Measurements from ENCODE around the gene NT5C1B. TPM values are rescaled to one million over a fixed set of nuclear protein-coding genes. Genes with fewer than 3 reads are reported as not detected.

Gene NT5C1B
- total and polyA plus RNA-seq, 5 donors from 2014 or later = 0.46 to 0.78 (median 0.56) TPM; not detected in 2

DNA sequence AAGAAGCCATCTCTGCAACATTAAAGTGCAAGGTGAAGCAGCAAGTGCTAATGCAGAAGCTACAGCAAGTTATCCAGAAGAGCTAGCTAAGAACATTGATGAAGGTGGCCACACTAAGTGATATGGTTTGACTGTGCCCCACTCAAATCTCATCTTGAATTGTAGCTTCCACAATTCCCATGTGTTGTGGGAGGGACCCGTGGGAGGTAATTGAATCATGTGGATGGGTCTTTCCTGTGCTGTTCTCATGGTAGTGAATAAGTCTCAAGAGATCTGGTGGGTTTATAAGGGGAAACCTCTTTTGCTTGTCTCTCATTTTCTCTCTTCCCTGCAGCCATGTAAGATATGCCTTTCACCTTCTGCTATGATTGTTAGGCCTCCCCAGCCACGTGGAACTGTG is 40.3 kb downstream of the NT5C1B start:
- no peaks in the 10 kb centered on the region for H3K36me3 ChIP-seq (ENCODE audit: control insufficient read depth, insufficient read depth, low read length)
- no peaks in the 10 kb centered on the region for H3K9me3 Mint-ChIP-seq
- no peak overlapping the region for H3K27ac Mint-ChIP-seq
- H3K36me3 Mint-ChIP-seq = peaks cover 4% of the 10 kb centered on the region
- H3K27me3 Mint-ChIP-seq = no peaks in the 10 kb centered on the region
- H3K27me3 ChIP-seq (ENCODE audit: control insufficient read depth, insufficient read depth, low read length) = no peaks in the 10 kb centered on the region
- H3K4me1 Mint-ChIP-seq = peaks cover 22 to 55% (median 43%) of the 10 kb centered on the region in 4 donors
- DNase-seq (no peak), ATAC-seq (ENCODE audit: low read depth in 2 of 2) (no peak)
- H3K4me3 ChIP-seq (ENCODE audit: low read depth, low read length) = no peak overlapping the region
- no peaks in the 10 kb centered on the region for H3K9me3 ChIP-seq (ENCODE audit: control insufficient read depth in 2 of 2, low read length in 2 of 2)
- no peak overlapping the region for H3K27ac ChIP-seq (ENCODE audit: insufficient read depth, low read length, poor library complexity, severe bottlenecking)
- H3K4me1 ChIP-seq (ENCODE audit: control insufficient read depth, insufficient read depth, low read length, poor library complexity, severe bottlenecking) = peaks cover 6% of the 10 kb centered on the region
- no peak overlapping the region for H3K4me3 Mint-ChIP-seq

DNA sequence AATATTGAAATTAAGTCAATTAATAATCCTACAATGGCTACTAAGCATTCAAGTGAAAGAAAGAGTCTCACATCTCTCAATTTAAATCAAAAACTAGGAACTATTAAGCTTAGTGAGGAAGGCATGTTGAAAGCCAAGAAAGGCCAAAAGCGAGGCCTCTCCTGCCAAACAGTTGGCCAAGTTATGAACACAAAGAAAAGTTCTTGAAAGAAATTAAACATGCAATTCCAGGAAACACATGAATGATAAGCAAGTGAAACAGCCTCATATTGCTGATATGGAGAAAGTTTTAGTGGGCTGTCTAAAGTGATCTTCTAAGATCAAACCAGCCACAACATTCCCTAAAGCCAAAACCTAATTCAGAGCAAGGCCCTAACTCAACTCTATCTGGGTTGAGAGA is 40.7 kb downstream of the NT5C1B start:
- no peak overlapping the region for H3K4me3 Mint-ChIP-seq
- H3K27me3 ChIP-seq (ENCODE audit: control insufficient read depth, insufficient read depth, low read length) = no peaks in the 10 kb centered on the region
- H3K4me1 ChIP-seq (ENCODE audit: control insufficient read depth, insufficient read depth, low read length, poor library complexity, severe bottlenecking) = peaks cover 6% of the 10 kb centered on the region
- peaks cover 4% of the 10 kb centered on the region for H3K36me3 Mint-ChIP-seq
- no peaks in the 10 kb centered on the region for H3K36me3 ChIP-seq (ENCODE audit: control insufficient read depth, insufficient read depth, low read length)
- H3K27me3 Mint-ChIP-seq = peaks cover under 1% of the 10 kb centered on the region
- ATAC-seq (ENCODE audit: low read depth in 2 of 2) (no peak), DNase-seq (no peak)
- peaks cover 22 to 52% (median 42%) of the 10 kb centered on the region in 4 donors for H3K4me1 Mint-ChIP-seq
- no peaks in the 10 kb centered on the region for H3K9me3 ChIP-seq (ENCODE audit: control insufficient read depth in 2 of 2, low read length in 2 of 2)
- no peak overlapping the region for H3K27ac Mint-ChIP-seq
- no peak overlapping the region for H3K27ac ChIP-seq (ENCODE audit: insufficient read depth, low read length, poor library complexity, severe bottlenecking)
- no peaks in the 10 kb centered on the region for H3K9me3 Mint-ChIP-seq
- no peak overlapping the region for H3K4me3 ChIP-seq (ENCODE audit: low read depth, low read length)

DNA sequence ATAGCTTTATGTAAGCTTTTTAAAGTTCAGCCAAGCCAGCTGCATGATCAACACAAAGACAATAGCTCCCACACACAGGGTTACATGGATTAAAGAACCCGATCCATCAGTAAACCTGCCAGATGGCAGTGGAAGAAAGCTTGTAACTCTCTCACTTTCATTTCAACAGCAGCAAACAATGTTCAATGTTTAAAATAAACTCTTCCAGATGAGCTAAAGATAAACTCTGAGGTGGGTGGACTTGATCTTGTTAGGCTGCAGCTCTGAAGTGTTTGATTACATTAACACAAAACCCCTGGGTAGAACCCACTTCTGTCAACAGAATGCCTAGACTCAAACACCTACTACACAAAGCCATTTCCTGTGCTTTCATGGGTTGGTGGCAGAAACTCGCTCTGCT is 42.8 kb downstream of the NT5C1B start:
- H3K9me3 Mint-ChIP-seq = peaks cover 0 to 3% (median 0%) of the 10 kb centered on the region in 7 donors
- ATAC-seq (ENCODE audit: low read depth in 2 of 2) (no peak), DNase-seq (peak in 1 of 3 donors; percentile 8)
- no peak overlapping the region for H3K4me3 Mint-ChIP-seq
- peaks cover 11 to 36% (median 33%) of the 10 kb centered on the region in 4 donors for H3K4me1 Mint-ChIP-seq
- H3K9me3 ChIP-seq (ENCODE audit: control insufficient read depth in 2 of 2, low read length in 2 of 2) = no peaks in the 10 kb centered on the region
- H3K36me3 ChIP-seq (ENCODE audit: control insufficient read depth, insufficient read depth, low read length) = no peaks in the 10 kb centered on the region
- peaks cover 4% of the 10 kb centered on the region for H3K27me3 Mint-ChIP-seq
- H3K27ac ChIP-seq (ENCODE audit: insufficient read depth, low read length, poor library complexity, severe bottlenecking) = no peak overlapping the region
- H3K4me1 ChIP-seq (ENCODE audit: control insufficient read depth, insufficient read depth, low read length, poor library complexity, severe bottlenecking) = no peaks in the 10 kb centered on the region
- H3K36me3 Mint-ChIP-seq = no peaks in the 10 kb centered on the region
- peak overlapping the region in 1 of 3 donors; percentile 40 for H3K27ac Mint-ChIP-seq
- no peaks in the 10 kb centered on the region for H3K27me3 ChIP-seq (ENCODE audit: control insufficient read depth, insufficient read depth, low read length)
- no peak overlapping the region for H3K4me3 ChIP-seq (ENCODE audit: low read depth, low read length)

DNA sequence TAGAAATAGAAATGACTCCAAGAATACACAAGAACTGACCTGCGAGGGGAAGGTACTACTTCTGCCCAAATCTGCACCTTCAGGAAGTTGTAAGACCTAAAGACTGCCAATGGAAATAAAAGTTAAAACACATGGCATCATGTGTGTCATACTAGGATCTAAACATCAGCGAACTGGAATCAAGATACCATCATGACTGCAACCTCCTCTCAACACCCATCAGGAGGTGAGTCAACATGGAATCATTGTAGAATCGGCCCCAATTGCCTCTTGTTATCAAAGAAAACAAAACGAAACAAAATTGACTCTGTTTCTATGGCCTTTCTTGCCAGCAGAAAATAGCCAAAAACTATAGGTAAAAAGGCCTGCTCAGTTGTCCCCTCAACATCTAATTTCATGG is 44.0 kb downstream of the NT5C1B start:
- no peak for DNase-seq
- Histone ChIP-seq H3K9me3 (ENCODE audit: control insufficient read depth in 2 of 2, low read length in 2 of 2) (peaks cover 0 to 6% of the 10 kb centered on the region in 2 experiments), H3K4me3 (ENCODE audit: low read depth, low read length) (no peak overlapping the region), H3K4me1 (ENCODE audit: control insufficient read depth, insufficient read depth, low read length, poor library complexity, severe bottlenecking) (no peaks in the 10 kb centered on the region), H3K27me3 (ENCODE audit: control insufficient read depth, insufficient read depth, low read length) (no peaks in the 10 kb centered on the region), H3K36me3 (ENCODE audit: control insufficient read depth, insufficient read depth, low read length) (no peaks in the 10 kb centered on the region), H3K27ac (ENCODE audit: insufficient read depth, low read length, poor library complexity, severe bottlenecking) (no peak overlapping the region)
- no peaks in the 10 kb centered on the region for H3K36me3 Mint-ChIP-seq
- H3K4me3 Mint-ChIP-seq = no peak overlapping the region
- H3K27me3 Mint-ChIP-seq = peaks cover 4% of the 10 kb centered on the region
- H3K9me3 Mint-ChIP-seq = peaks cover 0 to 9% (median 0%) of the 10 kb centered on the region in 7 donors
- peaks cover 11 to 29% (median 25%) of the 10 kb centered on the region in 4 donors for H3K4me1 Mint-ChIP-seq
- ATAC-seq (ENCODE audit: low read depth in 2 of 2) = no peak
- no peak overlapping the region for H3K27ac Mint-ChIP-seq

DNA sequence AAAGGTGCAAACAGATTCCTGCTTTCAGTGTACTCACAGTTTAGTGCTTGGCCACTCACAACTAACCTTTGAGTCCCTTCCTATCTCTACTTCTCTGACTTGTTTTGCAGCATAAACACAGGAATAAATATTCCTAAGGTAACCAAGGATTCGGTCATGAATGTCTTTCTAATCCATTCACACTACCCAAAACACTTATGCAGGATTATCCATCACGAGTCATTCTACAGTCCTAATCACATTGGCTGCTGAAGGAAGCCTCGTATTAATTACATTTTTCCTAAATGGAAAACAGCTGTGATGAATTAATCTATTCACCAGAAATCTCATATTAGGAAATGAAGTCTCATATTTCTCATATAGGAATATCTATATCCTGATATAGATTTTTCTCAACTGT is 45.2 kb downstream of the NT5C1B start:
- Mint-ChIP-seq H3K27me3 (peaks cover 4% of the 10 kb centered on the region), H3K4me3 (no peak overlapping the region), H3K27ac (no peak overlapping the region), H3K9me3 (peaks cover 0 to 9% (median 0%) of the 10 kb centered on the region in 7 donors), H3K36me3 (no peaks in the 10 kb centered on the region), H3K4me1 (peaks cover 11 to 20% (median 16%) of the 10 kb centered on the region in 4 donors)
- Histone ChIP-seq H3K36me3 (ENCODE audit: control insufficient read depth, insufficient read depth, low read length) (no peaks in the 10 kb centered on the region), H3K4me3 (ENCODE audit: low read depth, low read length) (no peak overlapping the region), H3K27ac (ENCODE audit: insufficient read depth, low read length, poor library complexity, severe bottlenecking) (no peak overlapping the region), H3K4me1 (ENCODE audit: control insufficient read depth, insufficient read depth, low read length, poor library complexity, severe bottlenecking) (no peaks in the 10 kb centered on the region), H3K27me3 (ENCODE audit: control insufficient read depth, insufficient read depth, low read length) (peaks cover 1% of the 10 kb centered on the region), H3K9me3 (ENCODE audit: control insufficient read depth in 2 of 2, low read length in 2 of 2) (peaks cover 0 to 6% of the 10 kb centered on the region in 2 experiments)
- ATAC-seq (ENCODE audit: low read depth in 2 of 2) (no peak), DNase-seq (no peak)

DNA sequence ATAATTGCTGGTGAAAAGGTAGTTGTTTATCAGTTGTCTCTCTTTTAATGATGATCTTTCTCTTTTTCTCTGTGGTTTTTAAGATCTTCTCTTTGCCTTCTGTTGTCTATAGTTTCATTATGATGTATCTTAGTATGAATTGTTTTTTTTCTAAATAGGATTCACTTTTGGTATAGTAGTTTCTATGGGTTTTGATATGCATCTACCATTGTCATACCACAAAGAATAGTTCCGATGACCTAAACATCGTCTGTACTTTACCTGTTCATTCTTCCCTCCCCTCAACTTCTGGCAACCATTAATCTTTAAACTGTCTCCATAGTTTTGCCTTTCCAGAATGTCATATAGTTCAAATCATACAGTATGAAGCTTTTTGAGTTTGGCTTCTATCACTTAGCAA is 48.5 kb downstream of the NT5C1B start:
- Histone ChIP-seq H3K36me3 (ENCODE audit: control insufficient read depth, insufficient read depth, low read length) (no peaks in the 10 kb centered on the region), H3K27ac (ENCODE audit: insufficient read depth, low read length, poor library complexity, severe bottlenecking) (no peak overlapping the region), H3K4me3 (ENCODE audit: low read depth, low read length) (no peak overlapping the region), H3K4me1 (ENCODE audit: control insufficient read depth, insufficient read depth, low read length, poor library complexity, severe bottlenecking) (no peaks in the 10 kb centered on the region), H3K9me3 (ENCODE audit: control insufficient read depth in 2 of 2, low read length in 2 of 2) (peaks cover 0 to 6% of the 10 kb centered on the region in 2 experiments), H3K27me3 (ENCODE audit: control insufficient read depth, insufficient read depth, low read length) (peaks cover 6% of the 10 kb centered on the region)
- ATAC-seq (ENCODE audit: low read depth in 2 of 2) (no peak), DNase-seq (no peak)
- Mint-ChIP-seq H3K4me3 (no peak overlapping the region), H3K9me3 (peaks cover 0 to 9% (median 0%) of the 10 kb centered on the region in 7 donors), H3K27ac (no peak overlapping the region), H3K36me3 (no peaks in the 10 kb centered on the region), H3K27me3 (peaks cover 4% of the 10 kb centered on the region), H3K4me1 (peaks cover 0 to 3% (median 1%) of the 10 kb centered on the region in 4 donors)

DNA sequence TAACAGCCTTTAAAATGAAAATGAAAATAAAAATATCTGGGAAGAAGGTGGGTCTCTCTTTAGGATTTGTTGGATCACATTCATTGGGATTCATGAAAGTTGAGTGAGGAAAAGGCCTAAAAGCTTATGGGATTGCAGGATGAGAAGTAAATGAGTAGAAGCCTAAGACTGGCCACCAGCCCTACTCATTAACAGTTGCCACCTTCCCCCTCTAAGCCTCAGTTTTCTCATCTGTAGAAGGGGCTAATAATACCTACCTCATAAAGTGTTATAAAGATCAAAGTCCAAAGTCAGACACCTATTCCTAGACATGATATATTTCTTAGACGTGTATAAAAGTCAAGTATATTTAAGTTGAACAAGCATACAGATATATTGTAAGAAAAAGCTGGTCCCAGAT is 52.7 kb downstream of the NT5C1B start:
- ATAC-seq (ENCODE audit: low read depth in 2 of 2) (no peak), DNase-seq (no peak)
- Histone ChIP-seq H3K9me3 (ENCODE audit: control insufficient read depth in 2 of 2, low read length in 2 of 2) (peaks cover 0 to 6% of the 10 kb centered on the region in 2 experiments), H3K27ac (ENCODE audit: insufficient read depth, low read length, poor library complexity, severe bottlenecking) (no peak overlapping the region), H3K27me3 (ENCODE audit: control insufficient read depth, insufficient read depth, low read length) (peaks cover 6% of the 10 kb centered on the region), H3K4me3 (ENCODE audit: low read depth, low read length) (no peak overlapping the region), H3K36me3 (ENCODE audit: control insufficient read depth, insufficient read depth, low read length) (no peaks in the 10 kb centered on the region), H3K4me1 (ENCODE audit: control insufficient read depth, insufficient read depth, low read length, poor library complexity, severe bottlenecking) (no peaks in the 10 kb centered on the region)
- Mint-ChIP-seq H3K9me3 (peaks cover 0 to 7% (median 2%) of the 10 kb centered on the region in 7 donors), H3K4me1 (no peaks in the 10 kb centered on the region), H3K36me3 (no peaks in the 10 kb centered on the region), H3K27me3 (no peaks in the 10 kb centered on the region), H3K27ac (no peak overlapping the region), H3K4me3 (no peak overlapping the region)

DNA sequence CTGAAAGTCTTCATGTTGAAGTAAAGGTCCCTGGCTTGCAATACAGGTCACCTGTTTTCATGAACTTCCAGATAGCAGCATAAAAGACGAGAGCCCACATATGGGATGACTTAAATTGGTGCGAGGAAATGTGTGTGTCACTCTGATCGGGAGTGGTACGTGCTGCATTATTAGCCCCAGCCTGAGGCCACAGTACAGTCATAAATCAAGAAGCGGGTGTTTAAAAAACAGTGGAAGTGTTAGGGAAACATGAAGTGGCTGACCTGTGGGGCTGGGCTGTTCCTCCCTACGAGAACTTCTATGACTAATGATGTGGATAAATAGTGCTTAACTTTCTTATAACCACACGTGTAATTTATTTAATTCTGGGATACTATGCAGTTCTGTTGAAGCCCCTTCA is 53.3 kb downstream of the NT5C1B start:
- ATAC-seq (ENCODE audit: low read depth in 2 of 2) (no peak), DNase-seq (no peak)
- no peak overlapping the region for H3K27ac Mint-ChIP-seq
- no peak overlapping the region for H3K27ac ChIP-seq (ENCODE audit: insufficient read depth, low read length, poor library complexity, severe bottlenecking)
- H3K4me3 Mint-ChIP-seq = no peak overlapping the region
- peaks cover 0 to 6% of the 10 kb centered on the region in 2 experiments for H3K9me3 ChIP-seq (ENCODE audit: control insufficient read depth in 2 of 2, low read length in 2 of 2)
- H3K27me3 Mint-ChIP-seq = no peaks in the 10 kb centered on the region
- no peaks in the 10 kb centered on the region for H3K4me1 Mint-ChIP-seq
- H3K36me3 Mint-ChIP-seq = no peaks in the 10 kb centered on the region
- H3K4me1 ChIP-seq (ENCODE audit: control insufficient read depth, insufficient read depth, low read length, poor library complexity, severe bottlenecking) = no peaks in the 10 kb centered on the region
- no peak overlapping the region for H3K4me3 ChIP-seq (ENCODE audit: low read depth, low read length)
- peaks cover 0 to 5% (median 2%) of the 10 kb centered on the region in 7 donors for H3K9me3 Mint-ChIP-seq
- H3K27me3 ChIP-seq (ENCODE audit: control insufficient read depth, insufficient read depth, low read length) = peaks cover 6% of the 10 kb centered on the region
- no peaks in the 10 kb centered on the region for H3K36me3 ChIP-seq (ENCODE audit: control insufficient read depth, insufficient read depth, low read length)
